RPMI8226 (cell line): Measurements from ENCODE around the gene NR0B2.
A peak's percentile ranks its signal among the peaks of the same experiment; 100 is the strongest.

Experiments used
- DNase-seq: peaks from one replicate; pipeline ENCODE4 v3.0.0-alpha.2; 2015

NR0B2 gene

GRCh38 chr1:26932531-26932930 is 18.8 kb upstream of the NR0B2 start:
- DNase-seq, result peak; percentile 40

- DNase-seq, result no peak
These were observed 9.9 kb upstream of the NR0B2 start for GRCh38 chr1:26923711-26924110.

- no peak for DNase-seq
These were observed 9.1 kb upstream of the NR0B2 start for GRCh38 chr1:26922901-26923300.

- no peak for DNase-seq
These were observed 8.6 kb upstream of the NR0B2 start for GRCh38 chr1:26922431-26922729.

GRCh38 chr1:26921540-26922430 is 8.0 kb upstream of the NR0B2 start, which contains the start of gene NUDC:
TSS of gene NUDC (plus strand) at chr1:26921743. CDS start at chr1:26921849, 106 bp downstream.
- DNase-seq, result peak; percentile 99

- no peak for DNase-seq
These were observed 7.4 kb upstream of the NR0B2 start for GRCh38 chr1:26921126-26921539.

- DNase-seq, result peak; percentile 12
These were observed 1.5 kb upstream of the NR0B2 start for GRCh38 chr1:26915204-26915842.

- no peak for DNase-seq
These were observed 404 bp downstream of the NR0B2 start for GRCh38 chr1:26913389-26913753.

- DNase-seq, result no peak
These were observed 1.7 kb downstream of the NR0B2 start for GRCh38 chr1:26912147-26912490.

- DNase-seq, result no peak
These were observed 2.2 kb downstream of the NR0B2 start for GRCh38 chr1:26911399-26912146.

GRCh38 chr1:26910343-26911160 is 3.2 kb downstream of the NR0B2 start:
- no peak for DNase-seq

GRCh38 chr1:26909951-26910342 is 3.8 kb downstream of the NR0B2 start:
- no peak for DNase-seq

GRCh38 chr1:26907071-26907917 is 6.5 kb downstream of the NR0B2 start:
- DNase-seq, result no peak

- no peak for DNase-seq
These were observed 12.8 kb downstream of the NR0B2 start for GRCh38 chr1:26900815-26901511.

- peak; percentile 95 for DNase-seq
These were observed 13.6 kb downstream of the NR0B2 start, which contains the start of gene GPATCH3 for GRCh38 chr1:26900001-26900814. TSS of gene GPATCH3 (minus strand) at chr1:26900467. CDS start at chr1:26900442, 25 bp downstream.

- DNase-seq, result no peak
These were observed 16.4 kb downstream of the NR0B2 start for GRCh38 chr1:26897351-26897750.

- DNase-seq, result no peak
These were observed 19.5 kb downstream of the NR0B2 start for GRCh38 chr1:26894263-26894662.

- no peak for DNase-seq
These were observed 23.3 kb downstream of the NR0B2 start for GRCh38 chr1:26890467-26890796.

GRCh38 chr1:26889551-26890466 is 24.0 kb downstream of the NR0B2 start, which contains the start of gene GPN2:
TSS of gene GPN2 (minus strand) at chr1:26890283. CDS start at chr1:26890096, 187 bp downstream.
- peak; percentile 91 for DNase-seq
